ENCODE measurements around the gene RYR1. TPM values are rescaled to one million over a fixed set of nuclear protein-coding genes. Genes with fewer than 3 reads are reported as not detected.
"Not testable (repeated sequence)": the region's sequence is repeated elsewhere in the genome, so short reads cannot be mapped to it uniquely, and the experiment has no call there.

The RYR1 gene
- total RNA-seq, 1 experiment from 2014 or later = 4.1 TPM

GRCh38 chr19:38409631-38410133 lies 23.8 kb upstream of the RYR1 start:
- RAD21 ChIA-PET (ENCODE audit: low non-redundant PET in 1 of 2, low total read pairs in 2 of 2, uncharacterized antibody in 2 of 2, unreplicated experiment in 2 of 2) = interaction anchor here in 1 of 2 experiments (0.5 kb wide), 1 partner anchor 147 kb away, joined by 6 read pairs; no protein-coding TSS in a partner anchor
- intact Hi-C loops (cut with micrococcal nuclease) = loop anchor here (10.0 kb wide), 1 partner anchor 105 kb away; no protein-coding TSS in a partner anchor
- Histone ChIP-seq H4K20me1 (ENCODE audit: insufficient read depth) (no peaks in the 10 kb centered on the region), H3K27me3 (ENCODE audit: insufficient read depth, low read length) (no peaks in the 10 kb centered on the region), H3K4me2 (ENCODE audit: low read length) (no peak overlapping the region), H2AFZ (ENCODE audit: low read depth, low read length, poor library complexity, severe bottlenecking) (no peak overlapping the region), H3K4me1 (ENCODE audit: control insufficient read depth in 1 of 2, insufficient read depth in 2 of 2, low read length in 2 of 2) (peaks cover 2 to 12% of the 10 kb centered on the region in 2 experiments; a peak in 3 of 4 replicates), H3K9ac (ENCODE audit: low read length) (no peak overlapping the region), H3K9me2 (ENCODE audit: insufficient read depth) (no peaks in the 10 kb centered on the region), H3K27ac (ENCODE audit: low read depth, low read length) (no peak overlapping the region), H3K79me2 (ENCODE audit: insufficient read depth, low read length) (no peaks in the 10 kb centered on the region), H3K9me3 (ENCODE audit: control insufficient read depth in 1 of 2, insufficient read depth in 1 of 2, low read depth in 1 of 2, low read length in 2 of 2) (no peaks in the 10 kb centered on the region), H3K36me3 (ENCODE audit: control insufficient read depth in 1 of 2, insufficient read depth in 2 of 2, low read length in 2 of 2) (peaks cover 9% of the 10 kb centered on the region in 2 experiments; a peak in 2 of 4 replicates), H3K4me3 (replicated peaks in 1 of 2; ENCODE audit: low read depth in 1 of 2, low read length in 2 of 2) (no peak overlapping the region)
- ATAC-seq (no peak), DNase-seq (ENCODE audit: low read depth, low spot score) (no peak)
- no peak for TF ChIP-seq SP1 (IDR thresholded peaks at IDR 0.05; ENCODE audit: low read depth)
- TF ChIP-seq ATF3 (IDR thresholded peaks at IDR 0.05) = no peak
- TF ChIP-seq RAD21 (IDR thresholded peaks at IDR 0.05; ENCODE audit: low read depth) = no peak
- BruUV-seq (replicated peaks) = no TSS peak
- POLR2A ChIA-PET = no interaction called here
- CTCF ChIA-PET = no interaction called here

DNA sequence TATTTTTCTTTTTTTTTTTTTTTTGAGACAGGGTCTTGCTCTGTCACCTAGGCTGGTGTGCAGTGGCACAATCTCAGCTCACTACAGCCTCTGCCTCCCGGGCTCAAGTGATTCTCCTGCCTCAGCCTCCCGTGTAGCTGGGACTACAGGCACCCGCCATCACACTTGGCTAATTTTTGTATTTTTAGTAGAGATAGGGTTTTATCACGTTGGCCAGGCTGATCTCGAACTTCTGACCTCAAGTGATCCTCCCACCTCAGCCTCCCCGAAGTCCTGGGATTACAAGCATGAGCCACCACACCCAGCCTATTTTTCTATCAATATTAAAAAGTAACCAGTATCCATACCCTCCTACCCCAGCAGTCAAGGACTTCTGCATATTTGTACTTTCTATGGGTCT lies 23.1 kb upstream of the RYR1 start:
- H3K9me3 ChIP-seq (ENCODE audit: control insufficient read depth in 1 of 2, insufficient read depth in 1 of 2, low read depth in 1 of 2, low read length in 2 of 2); H3K9ac ChIP-seq (ENCODE audit: low read length); DNase-seq (ENCODE audit: low read depth, low spot score); H3K79me2 ChIP-seq (ENCODE audit: insufficient read depth, low read length); H3K4me3 ChIP-seq (replicated peaks in 1 of 2; ENCODE audit: low read depth in 1 of 2, low read length in 2 of 2); H2AFZ ChIP-seq (ENCODE audit: low read depth, low read length, poor library complexity, severe bottlenecking); intact Hi-C loops (cut with micrococcal nuclease); RAD21 ChIA-PET (ENCODE audit: low non-redundant PET in 1 of 2, low total read pairs in 2 of 2, uncharacterized antibody in 2 of 2, unreplicated experiment in 2 of 2); ATAC-seq; H3K9me2 ChIP-seq (ENCODE audit: insufficient read depth); H3K27ac ChIP-seq (ENCODE audit: low read depth, low read length); BruUV-seq (replicated peaks); CTCF ChIA-PET; H4K20me1 ChIP-seq (ENCODE audit: insufficient read depth); H3K27me3 ChIP-seq (ENCODE audit: insufficient read depth, low read length); H3K36me3 ChIP-seq (ENCODE audit: control insufficient read depth in 1 of 2, insufficient read depth in 2 of 2, low read length in 2 of 2); H3K4me2 ChIP-seq (ENCODE audit: low read length): not testable (repeated sequence)
- POLR2A ChIA-PET = interaction anchor here (0.8 kb wide), 1 partner anchor 10 kb away, joined by 4 read pairs; no protein-coding TSS in a partner anchor
- peaks cover 2 to 12% of the 10 kb centered on the region in 2 experiments; a peak in 3 of 4 replicates for H3K4me1 ChIP-seq (ENCODE audit: control insufficient read depth in 1 of 2, insufficient read depth in 2 of 2, low read length in 2 of 2)

Data from HCT116 (cell line).